Spinal cord (tissue), 10 donors: ENCODE data around the gene SF3B2. TPM values are rescaled to one million over a fixed set of nuclear protein-coding genes. Genes with fewer than 3 reads are reported as not detected.
A peak's percentile ranks its signal among the peaks of the same experiment; 100 is the strongest.
"Not testable (repeated sequence)": the region's sequence is repeated elsewhere in the genome, so short reads cannot be mapped to it uniquely, and the experiment has no call there.

Source experiments
- DNase-seq, 6 donors: peaks; one replicate each; pipeline versions ENCODE4 v3.0.0 to v3.0.0-alpha.2; 2013 to 2015; ENCODE audit warnings: low spot score in 6 of 6, low read depth in 4 of 6
- H3K27ac ChIP-seq: one replicate; pipeline ENCODE4 v1.5.1; 2013; ENCODE audit warnings: low read depth, low read length, control low read depth
- H3K27me3 ChIP-seq: one replicate; pipeline ENCODE4 v1.6.1; 2013; ENCODE audit warnings: low read length; ENCODE audit not compliant: control insufficient read depth, insufficient read depth
- H3K36me3 ChIP-seq: one replicate; pipeline ENCODE4 v1.6.1; 2013; ENCODE audit warnings: low read length; ENCODE audit not compliant: control insufficient read depth, insufficient read depth
- H3K4me1 ChIP-seq: one replicate; pipeline ENCODE4 v1.6.1; 2013; ENCODE audit warnings: low read length; ENCODE audit not compliant: control insufficient read depth, insufficient read depth
- H3K4me3 ChIP-seq: one replicate; pipeline ENCODE4 v1.5.1; 2013; ENCODE audit warnings: low read depth, low read length, control low read depth
- H3K9me3 ChIP-seq: one replicate; pipeline ENCODE4 v1.6.1; 2013; ENCODE audit warnings: low read length; ENCODE audit not compliant: control insufficient read depth, insufficient read depth
- WGBS: methylation state at CpG from one replicate; pipeline ENCODE4 v1.1.5; 2013; ENCODE audit warnings: missing lambda C conversion rate; ENCODE audit not compliant: insufficient coverage; 5-methylcytosine and 5-hydroxymethylcytosine counted together
- polyA plus RNA-seq, 2 donors: library from polyadenylated mRNA; unstranded; fragments of 120-200 nt; gene quantifications; one replicate each; pipeline ENCODE4 v1.2.1, GENCODE V29; 2013; ENCODE audit not compliant: insufficient read length in 2 of 2
- total RNA-seq, 2 donors: library from RNA; depleted of rRNA in 1 of 2; stranded (reverse); fragments of 120-200 nt in 1 of 2; fragments of >200 nt in 1 of 2; gene quantifications; one replicate each; pipeline versions ENCODE4 v1.2.3 to v1.2.4, GENCODE V29; 2013 to 2014
- donor health status: healthy.

Gene SF3B2
- total and polyA plus RNA-seq, 4 donors, result 84.1 to 246 (median 196) TPM

DNA sequence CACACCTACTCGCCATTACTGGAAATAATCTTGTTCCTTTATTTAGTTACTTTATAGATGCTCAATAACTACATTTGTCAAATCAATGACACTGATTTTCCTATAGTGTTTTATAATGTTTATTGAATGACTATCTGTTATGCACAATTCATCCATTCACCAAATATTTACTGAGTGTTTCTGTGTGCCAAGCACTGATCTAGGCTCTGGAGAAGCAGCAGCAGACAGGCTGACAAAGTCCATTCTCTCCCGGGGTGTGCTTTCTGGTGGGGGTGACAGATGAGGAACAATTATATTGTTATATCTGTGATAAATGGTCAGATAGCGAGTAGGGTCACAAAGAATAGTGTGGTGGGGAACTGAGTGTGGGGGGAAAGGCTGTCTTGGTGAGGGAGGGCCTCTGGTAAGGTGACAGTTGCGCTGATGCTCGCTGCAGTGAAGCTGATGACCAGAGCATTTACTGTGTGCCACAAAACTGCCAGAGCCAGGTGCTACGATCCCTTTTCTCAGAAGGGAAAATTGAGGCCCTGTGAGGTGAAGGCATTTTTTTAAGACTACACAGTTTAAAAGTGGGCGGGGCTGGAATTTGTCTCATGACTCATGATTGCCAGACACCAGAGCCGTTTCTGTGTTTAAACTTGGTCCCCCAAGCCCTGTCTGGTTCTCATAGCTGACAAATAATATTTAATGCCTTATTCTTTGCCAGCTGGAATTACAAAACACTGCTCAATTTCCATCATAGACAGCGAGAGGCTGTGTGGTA lies 28.1 kb downstream of the SF3B2 start:
- Histone ChIP-seq H3K36me3 (peaks cover 21% of the 10 kb centered on the region), H3K27ac (no peak overlapping the region), H3K27me3 (no peaks in the 10 kb centered on the region), H3K4me1 (peaks cover 7% of the 10 kb centered on the region), H3K4me3 (no peak overlapping the region), H3K9me3 (no peaks in the 10 kb centered on the region)
- no peak for DNase-seq
- WGBS, result 74% methylated on average over 6 of the region's 9 CpGs

DNA sequence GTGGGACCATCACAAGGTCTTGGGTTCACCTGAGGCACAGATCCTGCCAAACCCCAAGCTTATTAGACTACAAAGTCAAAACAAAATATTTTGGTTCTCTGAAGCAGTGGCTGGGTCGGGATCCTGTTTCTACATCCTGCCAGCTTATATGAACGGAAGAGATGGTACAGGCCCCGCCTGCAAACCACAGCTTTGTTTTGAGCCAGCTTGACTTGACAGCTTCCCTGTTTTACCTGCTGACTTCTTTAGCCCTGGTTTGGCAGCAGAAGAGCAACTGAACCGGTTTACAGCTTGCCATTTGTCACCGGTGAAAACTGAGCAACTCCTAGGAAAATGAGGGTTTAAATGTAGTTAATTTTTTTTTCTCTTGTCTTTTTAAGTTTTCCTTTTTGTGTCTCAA lies 29.3 kb downstream of the SF3B2 start:
- H3K4me3 ChIP-seq, result no peak overlapping the region
- no peak overlapping the region for H3K27ac ChIP-seq
- no peak for DNase-seq
- WGBS, result 34% methylated on average over 3 of the region's 5 CpGs
- peaks cover 13% of the 10 kb centered on the region for H3K36me3 ChIP-seq
- peaks cover 7% of the 10 kb centered on the region for H3K4me1 ChIP-seq
- H3K27me3 ChIP-seq, result no peaks in the 10 kb centered on the region
- no peaks in the 10 kb centered on the region for H3K9me3 ChIP-seq

DNA sequence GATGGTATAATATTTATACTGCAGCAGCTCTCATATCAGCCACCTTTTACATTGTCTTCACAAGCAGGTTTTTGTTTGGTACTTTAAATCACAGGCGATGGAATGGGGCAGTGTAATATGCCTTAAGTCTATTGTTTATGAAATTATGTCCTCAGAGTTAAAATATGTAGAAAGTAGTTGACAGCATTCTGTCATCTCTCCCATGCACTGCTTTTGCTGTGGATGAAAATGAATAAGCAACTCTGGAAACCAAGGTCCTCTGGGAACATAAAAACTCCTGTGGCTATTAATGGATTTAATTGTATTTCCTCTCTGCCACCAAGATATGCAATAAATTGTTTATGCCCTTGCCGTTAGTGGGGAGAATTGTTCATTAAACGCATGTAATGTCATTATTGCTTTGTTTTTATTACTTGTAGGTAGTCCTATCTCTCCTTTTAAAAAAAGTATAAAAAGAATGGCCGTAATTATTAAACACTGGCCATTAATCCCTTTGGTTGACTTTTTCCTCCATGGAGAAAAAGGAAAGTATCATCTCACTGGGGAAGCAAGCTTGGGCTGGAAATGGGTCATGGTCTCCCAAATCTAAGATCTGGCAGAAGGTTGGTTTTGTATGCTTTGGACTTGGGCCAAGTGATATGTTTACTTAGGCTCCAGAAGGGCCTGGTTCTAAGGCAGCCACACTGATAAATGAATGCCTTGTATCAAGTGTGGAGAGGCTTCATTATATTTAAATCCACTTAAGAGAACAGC lies 31.0 kb downstream of the SF3B2 start:
- WGBS, result no CpG with 5 or more reads among the region's 4 CpGs
- no peaks in the 10 kb centered on the region for H3K9me3 ChIP-seq
- H3K4me1 ChIP-seq, result peaks cover 7% of the 10 kb centered on the region
- no peak overlapping the region for H3K27ac ChIP-seq
- peak in 2 of 6 donors; percentile 31 to 45 for DNase-seq
- H3K27me3 ChIP-seq, result no peaks in the 10 kb centered on the region
- H3K36me3 ChIP-seq, result no peaks in the 10 kb centered on the region
- H3K4me3 ChIP-seq, result no peak overlapping the region

DNA sequence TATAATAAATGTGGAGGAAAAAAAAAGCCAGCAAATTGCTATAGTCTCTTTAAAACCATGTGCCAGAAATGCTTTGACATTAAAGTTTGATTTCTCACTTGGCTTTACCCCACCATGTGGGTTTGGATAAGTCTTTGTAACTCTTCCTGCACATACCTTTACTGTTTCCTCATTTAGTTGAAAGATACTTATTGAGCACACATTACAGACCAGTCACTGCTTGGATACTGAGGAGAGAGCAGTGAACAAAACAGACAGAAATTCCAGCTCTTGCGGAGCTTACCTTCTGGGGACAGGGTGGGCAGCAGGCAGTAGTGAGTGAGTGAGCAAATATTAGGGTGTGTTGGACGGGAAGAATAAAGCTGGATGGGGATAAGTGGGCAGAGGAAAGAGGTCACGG lies 31.6 kb downstream of the SF3B2 start:
- Histone ChIP-seq H3K4me1 (peaks cover 7% of the 10 kb centered on the region), H3K4me3 (no peak overlapping the region), H3K36me3 (no peaks in the 10 kb centered on the region), H3K27ac (no peak overlapping the region), H3K27me3 (no peaks in the 10 kb centered on the region), H3K9me3 (no peaks in the 10 kb centered on the region)
- no peak for DNase-seq
- WGBS, result 82% methylated on average over 3 of the region's 3 CpGs

DNA sequence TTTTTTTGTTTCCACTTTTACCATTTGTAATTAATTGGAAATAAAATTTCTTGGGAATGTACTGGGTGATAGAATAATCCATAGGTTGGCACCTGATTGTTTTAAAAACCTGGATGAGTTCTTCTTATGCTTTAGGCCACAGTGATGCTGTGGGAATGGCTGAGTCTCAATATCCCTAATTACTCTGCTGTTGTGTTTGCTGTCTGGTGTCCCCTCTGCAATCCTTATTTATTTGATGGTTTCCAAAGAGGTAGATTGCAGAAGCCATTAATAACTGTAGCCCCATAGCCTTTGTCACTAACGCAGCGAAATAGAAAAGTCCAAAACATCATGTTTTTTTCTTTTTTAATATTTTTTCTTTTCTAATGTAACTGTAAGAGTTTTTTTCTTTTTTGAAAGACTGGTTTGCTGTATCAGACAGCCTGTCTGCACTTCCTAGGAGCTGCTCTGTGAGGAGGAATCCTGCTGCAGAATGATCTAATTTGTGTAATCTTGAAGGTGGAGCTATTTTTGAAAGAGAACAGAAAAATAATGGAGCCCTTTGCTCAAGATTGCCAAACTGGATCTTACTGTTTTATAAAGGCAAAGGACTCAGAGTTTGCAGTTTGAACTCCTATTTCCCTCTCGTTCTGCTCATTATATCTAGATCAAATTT lies 32.8 kb downstream of the SF3B2 start:
- peak in 1 of 6 donors; percentile 10 for DNase-seq
- Histone ChIP-seq H3K36me3 (no peaks in the 10 kb centered on the region), H3K27ac (no peak overlapping the region), H3K4me3 (no peak overlapping the region), H3K27me3 (no peaks in the 10 kb centered on the region), H3K9me3 (no peaks in the 10 kb centered on the region), H3K4me1 (peaks cover 7% of the 10 kb centered on the region)
- WGBS, result no CpG with 5 or more reads among the region's 3 CpGs

DNA sequence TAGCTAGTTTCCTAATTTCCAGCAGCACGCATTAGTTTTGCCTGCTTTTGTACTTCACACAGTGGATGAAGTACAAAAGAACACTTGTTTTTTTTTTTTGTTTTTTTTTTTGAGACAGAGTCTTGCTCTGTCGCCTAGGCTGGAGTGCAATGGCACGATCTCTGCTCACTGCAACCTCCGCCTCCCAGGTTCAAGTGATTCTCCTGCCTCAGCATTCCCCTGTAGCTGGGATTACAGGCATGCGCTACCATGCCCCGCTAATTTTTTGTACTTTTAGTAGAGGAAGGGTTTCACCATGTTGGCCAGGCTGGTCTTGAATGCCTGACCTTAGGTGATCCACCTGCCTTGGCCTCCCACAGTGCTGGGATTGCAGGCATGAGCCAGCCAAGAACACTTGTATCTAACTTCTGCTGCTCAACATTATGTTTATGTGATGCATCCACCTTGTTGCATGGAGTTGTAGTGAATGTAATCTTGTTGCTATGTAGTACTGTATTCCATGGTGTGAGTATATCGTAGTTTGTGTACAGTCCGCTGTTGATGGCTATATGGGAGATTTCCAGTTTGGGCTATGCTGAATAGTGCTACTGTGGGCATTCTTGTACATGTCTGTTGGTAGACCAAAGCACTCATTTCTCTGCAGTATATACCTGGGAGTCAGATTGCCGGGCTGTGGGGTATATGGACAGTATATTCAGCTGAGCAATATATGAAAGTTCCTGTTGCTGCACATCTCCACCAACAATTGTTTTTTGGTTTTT lies 35.2 kb downstream of the SF3B2 start:
- no peaks in the 10 kb centered on the region for H3K9me3 ChIP-seq
- H3K27ac ChIP-seq, result no peak overlapping the region
- no peaks in the 10 kb centered on the region for H3K27me3 ChIP-seq
- peaks cover 10% of the 10 kb centered on the region for H3K4me1 ChIP-seq
- no peak for DNase-seq
- no peaks in the 10 kb centered on the region for H3K36me3 ChIP-seq
- no peak overlapping the region for H3K4me3 ChIP-seq
- 100% methylated on average over 2 of the region's 9 CpGs for WGBS

DNA sequence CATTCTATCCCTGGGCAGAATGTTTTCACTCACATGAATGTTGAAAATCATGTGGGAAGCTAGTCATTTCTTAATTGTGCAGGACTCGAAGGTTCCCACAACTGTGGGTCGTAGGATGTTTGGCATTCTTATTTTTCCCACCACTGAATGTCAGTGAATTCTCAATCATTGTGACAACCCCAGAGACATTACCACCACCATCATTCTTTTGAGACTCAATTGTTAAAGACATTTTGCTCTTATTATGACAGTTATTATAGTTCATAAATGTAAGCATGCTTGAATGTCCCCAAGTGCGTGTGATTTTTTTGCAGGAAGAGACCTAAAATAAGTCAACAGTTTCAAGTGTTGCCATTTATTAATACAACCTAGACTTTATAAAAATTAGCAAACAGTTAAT lies 36.9 kb downstream of the SF3B2 start:
- no peak for DNase-seq
- Histone ChIP-seq H3K36me3 (no peaks in the 10 kb centered on the region), H3K4me3 (no peak overlapping the region), H3K27ac (no peak overlapping the region), H3K9me3 (no peaks in the 10 kb centered on the region), H3K27me3 (no peaks in the 10 kb centered on the region), H3K4me1 (peaks cover 8% of the 10 kb centered on the region)
- 100% methylated on average over 1 of the region's 3 CpGs for WGBS

DNA sequence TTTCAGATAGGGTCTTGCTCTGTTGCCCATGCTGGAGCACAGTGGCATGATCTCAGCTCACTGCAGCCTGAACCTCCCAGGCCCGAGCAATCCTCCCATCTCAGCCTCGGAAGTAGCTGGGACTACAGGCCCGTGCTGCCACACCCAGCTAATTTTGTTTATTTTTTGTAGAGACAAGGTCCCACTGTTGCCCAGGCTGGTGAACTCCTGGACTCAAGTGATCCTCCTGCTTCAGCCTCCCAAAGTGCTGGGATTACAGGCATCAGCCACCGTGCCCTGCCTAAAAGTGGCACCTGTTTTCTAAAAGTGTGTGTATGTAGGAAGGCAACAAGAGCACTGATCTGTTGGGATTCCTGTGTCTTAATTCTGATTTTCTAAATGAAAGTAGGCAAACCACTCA lies 38.1 kb downstream of the SF3B2 start:
- H3K27ac ChIP-seq, result no peak overlapping the region
- H3K9me3 ChIP-seq, result no peaks in the 10 kb centered on the region
- peaks cover 3% of the 10 kb centered on the region for H3K4me1 ChIP-seq
- 100% methylated on average over 2 of the region's 4 CpGs for WGBS
- no peaks in the 10 kb centered on the region for H3K36me3 ChIP-seq
- no peak for DNase-seq
- no peaks in the 10 kb centered on the region for H3K27me3 ChIP-seq
- no peak overlapping the region for H3K4me3 ChIP-seq

DNA sequence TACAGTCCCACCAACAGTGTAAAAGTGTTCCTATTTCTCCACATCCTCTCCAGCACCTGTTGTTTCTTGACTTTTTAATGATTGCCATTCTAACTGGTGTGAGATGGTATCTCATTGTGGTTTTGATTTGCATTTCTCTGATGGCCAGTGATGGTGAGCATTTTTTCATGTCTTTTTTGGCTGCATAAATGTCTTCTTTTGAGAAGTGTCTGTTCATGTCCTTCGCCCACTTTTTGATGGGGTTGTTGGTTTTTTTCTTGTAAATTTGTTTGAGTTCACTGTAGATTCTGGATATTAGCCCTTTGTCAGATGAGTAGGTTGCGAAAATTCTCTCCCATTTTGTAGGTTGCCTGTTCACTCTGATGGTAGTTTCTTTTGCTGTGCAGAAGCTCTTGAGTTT lies 40.0 kb downstream of the SF3B2 start:
- not testable (repeated sequence) for H3K27me3 ChIP-seq, H3K4me1 ChIP-seq, H3K27ac ChIP-seq, DNase-seq, H3K9me3 ChIP-seq, H3K36me3 ChIP-seq, H3K4me3 ChIP-seq
- no CpG with 5 or more reads among the region's 2 CpGs for WGBS
